Measurements from ENCODE around the gene SLC7A4. TPM values are rescaled to one million over a fixed set of nuclear protein-coding genes. Genes with fewer than 3 reads are reported as not detected.

Gene SLC7A4
- total RNA-seq, 1 donor: 2.2 TPM

DNA sequence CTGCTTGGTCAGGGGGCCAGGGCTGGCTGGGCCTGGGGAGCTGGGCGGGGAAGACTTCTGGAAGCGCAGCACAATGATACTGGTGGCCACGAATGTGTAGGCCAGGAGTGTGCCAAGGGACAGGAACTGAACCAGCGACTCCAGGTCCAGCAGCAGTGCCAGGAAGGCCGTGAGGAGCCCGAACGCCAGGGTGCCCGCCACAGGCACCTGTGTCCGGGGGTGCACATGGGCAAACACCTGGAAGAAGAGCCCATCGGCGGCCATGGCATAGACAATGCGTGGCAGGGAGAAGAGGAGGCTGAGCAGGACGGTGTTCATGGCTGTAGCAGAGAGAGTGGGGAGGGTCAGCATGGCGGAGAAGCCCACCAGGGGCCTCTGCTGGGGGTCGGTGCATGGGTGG is 2.3 kb downstream of the SLC7A4 start:
- no peak overlapping the region for H3K4me3 ChIP-seq (ENCODE audit: low read depth, low read length)
- TF ChIP-seq, protein P1, sequence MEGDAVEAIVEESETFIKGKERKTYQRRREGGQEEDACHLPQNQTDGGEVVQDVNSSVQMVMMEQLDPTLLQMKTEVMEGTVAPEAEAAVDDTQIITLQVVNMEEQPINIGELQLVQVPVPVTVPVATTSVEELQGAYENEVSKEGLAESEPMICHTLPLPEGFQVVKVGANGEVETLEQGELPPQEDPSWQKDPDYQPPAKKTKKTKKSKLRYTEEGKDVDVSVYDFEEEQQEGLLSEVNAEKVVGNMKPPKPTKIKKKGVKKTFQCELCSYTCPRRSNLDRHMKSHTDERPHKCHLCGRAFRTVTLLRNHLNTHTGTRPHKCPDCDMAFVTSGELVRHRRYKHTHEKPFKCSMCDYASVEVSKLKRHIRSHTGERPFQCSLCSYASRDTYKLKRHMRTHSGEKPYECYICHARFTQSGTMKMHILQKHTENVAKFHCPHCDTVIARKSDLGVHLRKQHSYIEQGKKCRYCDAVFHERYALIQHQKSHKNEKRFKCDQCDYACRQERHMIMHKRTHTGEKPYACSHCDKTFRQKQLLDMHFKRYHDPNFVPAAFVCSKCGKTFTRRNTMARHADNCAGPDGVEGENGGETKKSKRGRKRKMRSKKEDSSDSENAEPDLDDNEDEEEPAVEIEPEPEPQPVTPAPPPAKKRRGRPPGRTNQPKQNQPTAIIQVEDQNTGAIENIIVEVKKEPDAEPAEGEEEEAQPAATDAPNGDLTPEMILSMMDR (IDR thresholded peaks at IDR 0.05; ENCODE audit: insufficient read depth, low read depth, low read length): no peak
- DNase-seq (ENCODE audit: low read depth): no peak

DNA sequence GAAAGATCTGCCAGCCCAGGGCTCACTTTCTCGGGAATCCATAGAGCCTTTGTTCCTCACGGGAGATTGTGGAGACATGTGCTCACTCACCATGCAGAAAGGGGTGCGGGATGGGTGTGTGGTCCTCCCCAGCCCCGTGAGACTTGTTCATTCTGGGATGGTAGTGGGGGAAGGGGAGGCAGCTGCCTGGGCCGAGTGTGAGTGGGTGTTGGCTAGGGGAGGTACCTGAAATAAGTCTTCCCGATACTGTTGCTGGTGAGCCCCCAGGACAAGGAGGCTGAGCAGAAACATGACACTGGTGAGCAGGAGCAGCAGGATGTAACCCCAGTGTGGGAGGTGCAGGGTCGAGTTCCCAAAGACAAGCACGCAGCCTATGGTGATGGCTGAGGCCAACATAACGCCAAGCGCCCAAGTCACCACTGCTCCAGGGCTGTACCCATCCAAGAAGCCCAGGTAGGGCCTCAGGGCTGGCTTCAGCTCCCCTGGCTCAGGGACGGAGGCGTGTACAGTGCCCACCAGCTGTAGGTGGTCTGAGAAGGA is 2.8 kb downstream of the SLC7A4 start:
- DNase-seq (ENCODE audit: low read depth): no peak
- H3K4me3 ChIP-seq (ENCODE audit: low read depth, low read length): no peak overlapping the region
- TF ChIP-seq, protein P1 (IDR thresholded peaks at IDR 0.05; ENCODE audit: insufficient read depth, low read depth, low read length): no peak

DNA sequence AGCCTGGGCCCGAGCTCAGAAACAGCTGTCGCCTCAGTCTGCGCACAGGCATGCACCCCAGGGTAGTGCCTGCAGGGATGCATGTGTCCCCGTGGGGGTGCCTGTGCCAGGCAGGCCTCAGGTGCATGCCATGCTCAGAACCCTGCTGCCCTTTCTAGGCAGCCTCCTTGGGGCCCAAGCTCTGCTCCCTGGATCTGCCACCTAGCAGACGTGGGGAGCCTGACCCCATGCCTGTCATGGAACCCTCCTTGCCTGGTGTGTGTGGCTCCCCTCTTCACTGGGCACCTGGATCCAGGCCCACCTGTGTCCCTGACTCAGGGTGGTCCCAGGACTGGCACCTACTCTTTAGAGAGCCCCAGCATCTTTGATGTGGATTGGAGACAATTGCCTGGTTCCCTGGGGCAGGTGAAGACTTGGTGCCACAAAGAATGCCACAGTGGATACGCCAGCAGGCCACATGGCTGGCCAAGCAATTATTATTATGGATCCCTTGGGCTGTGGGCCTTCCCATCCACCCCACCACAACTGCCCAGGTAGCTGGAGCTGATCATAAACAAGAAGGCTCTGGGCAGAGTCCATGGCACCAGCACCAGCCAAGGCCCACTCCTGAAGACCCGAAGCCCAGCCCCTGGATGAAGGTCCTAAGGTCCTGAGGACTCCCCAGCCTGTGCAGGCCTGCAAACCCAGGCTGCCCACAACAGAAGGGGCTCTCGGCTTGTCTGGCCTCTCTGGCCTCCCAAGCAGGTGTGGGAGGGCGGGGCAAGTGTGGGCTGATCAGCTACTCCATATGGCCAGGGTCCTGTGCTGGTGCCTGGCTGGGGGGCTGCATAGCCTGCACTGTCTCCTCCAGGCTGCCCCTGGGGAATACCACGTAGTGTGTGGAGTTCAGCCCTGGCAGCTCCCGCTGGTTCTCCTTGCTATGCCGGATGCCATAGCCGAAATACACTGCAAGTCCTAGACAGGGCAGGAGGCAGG is 3.8 kb downstream of the SLC7A4 start:
- TF ChIP-seq, protein P1 (IDR thresholded peaks at IDR 0.05; ENCODE audit: insufficient read depth, low read depth, low read length): no peak
- DNase-seq (ENCODE audit: low read depth): no peak

DNA sequence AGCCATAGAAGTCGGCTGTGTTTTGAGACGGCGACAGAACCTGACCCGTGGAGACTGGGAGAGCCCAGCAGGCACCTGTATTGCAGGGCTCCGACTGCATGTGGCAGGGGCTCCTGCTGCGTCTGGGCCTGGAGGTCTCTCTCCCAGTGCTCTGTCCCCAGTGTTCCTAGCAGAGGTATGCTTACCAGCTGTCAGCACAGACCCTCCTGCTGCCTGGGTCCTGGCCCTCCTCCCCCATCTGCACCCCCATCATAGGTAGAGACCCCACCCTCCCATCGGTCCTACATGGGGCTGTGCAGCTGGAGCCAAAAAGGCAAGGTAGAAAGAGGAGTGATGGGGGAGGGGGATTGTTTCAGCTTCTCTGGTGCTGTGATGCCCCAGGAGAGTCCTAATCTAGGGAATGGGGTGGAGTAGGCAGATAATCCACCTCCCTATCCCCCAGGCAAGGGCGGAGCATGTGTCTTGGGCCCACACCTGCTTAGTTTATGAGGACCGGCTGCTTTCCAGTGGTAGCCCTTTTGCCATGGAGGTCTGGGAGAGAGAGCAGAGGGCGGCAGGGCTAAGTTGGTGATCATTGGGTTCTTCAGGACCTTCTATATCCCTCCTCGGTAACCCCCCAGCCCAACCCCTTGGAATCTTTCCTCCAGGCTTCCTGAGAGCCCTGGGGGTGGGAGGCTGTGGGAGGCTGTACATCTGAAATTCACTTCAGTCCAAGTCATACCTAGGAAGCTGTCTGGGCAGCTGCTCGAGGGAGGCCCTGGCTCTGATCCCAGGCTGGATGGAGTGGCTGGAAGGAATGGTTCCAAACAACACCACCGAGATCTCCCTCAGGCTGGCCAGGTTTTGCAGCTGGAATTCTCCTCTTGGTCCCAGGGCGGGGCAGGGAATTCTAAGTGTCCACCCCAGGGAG is 5.3 kb downstream of the SLC7A4 start:
- DNase-seq (ENCODE audit: low read depth): peak; percentile 29
- no peak overlapping the region for H3K4me3 ChIP-seq (ENCODE audit: low read depth, low read length)
- TF ChIP-seq, protein P1 (IDR thresholded peaks at IDR 0.05; ENCODE audit: insufficient read depth, low read depth, low read length): no peak

More for the DNA sequence above, 3.8 kb downstream of the SLC7A4 start:
- no peak overlapping the region for H3K4me3 ChIP-seq (ENCODE audit: low read depth, low read length)

GRCh38 chr22:21025763-21026755 is 6.3 kb downstream of the SLC7A4 start:
- H3K4me3 ChIP-seq (ENCODE audit: low read depth, low read length): no peak overlapping the region
- DNase-seq (ENCODE audit: low read depth): no peak
- TF ChIP-seq, protein P1 (IDR thresholded peaks at IDR 0.05; ENCODE audit: insufficient read depth, low read depth, low read length): no peak
